Measurements from ENCODE around the gene KLHDC7B. TPM values are rescaled to one million over a fixed set of nuclear protein-coding genes. Genes with fewer than 3 reads are reported as not detected.
"Not testable (repeated sequence)": the region's sequence is repeated elsewhere in the genome, so short reads cannot be mapped to it uniquely, and the experiment has no call there.

The KLHDC7B gene
- total RNA-seq, 1 donor from 2014 or later, result 0.32 TPM

DNA sequence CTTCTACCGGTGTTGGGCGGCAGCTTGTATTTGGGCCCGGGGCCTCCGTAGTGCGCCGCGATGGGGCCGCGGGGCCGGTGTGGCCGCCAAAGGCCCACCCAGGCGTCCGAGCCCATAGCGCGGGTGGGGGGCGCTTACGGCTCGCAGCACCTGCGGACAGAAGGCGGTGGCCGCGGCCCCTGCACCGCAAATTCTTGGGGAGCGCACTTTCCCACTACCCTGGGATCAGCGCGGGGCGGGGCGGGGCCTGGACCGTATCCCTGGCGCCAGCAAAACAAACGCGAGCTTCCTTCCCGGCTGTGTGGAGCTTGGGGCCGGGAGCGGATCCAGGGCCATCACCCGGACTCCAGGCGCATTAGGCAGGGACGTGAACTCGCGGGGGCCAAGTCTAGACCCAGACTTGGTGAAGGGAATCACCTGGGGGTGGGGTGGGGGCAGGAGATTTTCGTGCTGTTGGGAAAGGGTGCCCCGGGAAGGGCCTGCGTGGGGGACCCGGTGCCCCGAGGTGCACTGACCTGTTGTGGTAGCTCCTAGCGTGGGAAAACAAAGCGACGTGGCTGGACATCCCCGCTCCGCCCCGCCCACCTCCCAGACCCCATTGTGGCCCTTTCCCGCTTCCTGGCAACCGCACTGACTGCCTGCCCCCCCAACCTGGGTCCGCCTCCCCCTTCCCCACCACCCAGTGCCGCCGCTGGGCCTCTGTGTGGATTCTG lies 13.6 kb upstream of the KLHDC7B start:
- Mint-ChIP-seq H3K4me1 (ENCODE audit: low read depth, unreplicated experiment) (no peaks in the 10 kb centered on the region), H3K36me3 (ENCODE audit: low read depth, unreplicated experiment) (peaks cover 2% of the 10 kb centered on the region), H3K27ac (ENCODE audit: unreplicated experiment) (peak overlapping the region; percentile 69), H3K9me3 (ENCODE audit: unreplicated experiment) (peaks cover 7% of the 10 kb centered on the region), H3K27me3 (ENCODE audit: low read depth, unreplicated experiment) (peaks cover 12% of the 10 kb centered on the region), H3K4me3 (ENCODE audit: unreplicated experiment) (peak overlapping the region; percentile 76)
- peaks cover 11% of the 10 kb centered on the region for H3K4me1 ChIP-seq (ENCODE audit: insufficient read depth, low read length)
- H2AFZ ChIP-seq (ENCODE audit: low read depth, low read length), result no peak overlapping the region
- peak overlapping the region; percentile 70 for H3K4me2 ChIP-seq (ENCODE audit: low read length)
- peaks cover 30% of the 10 kb centered on the region for H3K27me3 ChIP-seq (ENCODE audit: insufficient read depth, low read length)
- no peak for FAIRE-seq
- peaks cover 17% of the 10 kb centered on the region for H4K20me1 ChIP-seq (ENCODE audit: insufficient read depth, low read length)
- H3K36me3 ChIP-seq (ENCODE audit: insufficient read depth, low read length), result no peaks in the 10 kb centered on the region
- peak; percentile 34 for DNase-seq (ENCODE audit: low read depth)
- no peaks in the 10 kb centered on the region for H3K9me3 ChIP-seq (ENCODE audit: insufficient read depth, low read depth, low read length)
- H3K9ac ChIP-seq (ENCODE audit: low read length), result no peak overlapping the region
- H3K4me3 ChIP-seq (ENCODE audit: insufficient read depth, low read depth, low read length), result no peak overlapping the region
- no peak overlapping the region for H3K27ac ChIP-seq (ENCODE audit: low read depth, low read length)
- TF ChIP-seq EZH2 (IDR thresholded peaks at IDR 0.05; ENCODE audit: insufficient read depth, low read length) (peak; percentile 13), CTCF (IDR thresholded peaks at IDR 0.05; ENCODE audit: insufficient read depth, low read depth, low read length) (no peak)
- peaks cover 2% of the 10 kb centered on the region for H3K79me2 ChIP-seq (ENCODE audit: insufficient read depth, low read length)

GRCh38 chr22:50532824-50533796 lies 12.6 kb upstream of the KLHDC7B start:
- H3K36me3 ChIP-seq (ENCODE audit: insufficient read depth, low read length), result no peaks in the 10 kb centered on the region
- Mint-ChIP-seq H3K4me1 (ENCODE audit: low read depth, unreplicated experiment) (no peaks in the 10 kb centered on the region), H3K9me3 (ENCODE audit: unreplicated experiment) (peaks cover 4% of the 10 kb centered on the region), H3K36me3 (ENCODE audit: low read depth, unreplicated experiment) (peaks cover 1% of the 10 kb centered on the region), H3K4me3 (ENCODE audit: unreplicated experiment) (peak overlapping the region; percentile 76), H3K27me3 (ENCODE audit: low read depth, unreplicated experiment) (peaks cover 12% of the 10 kb centered on the region), H3K27ac (ENCODE audit: unreplicated experiment) (peak overlapping the region; percentile 69)
- peaks cover 10% of the 10 kb centered on the region for H4K20me1 ChIP-seq (ENCODE audit: insufficient read depth, low read length)
- no peak overlapping the region for H3K27ac ChIP-seq (ENCODE audit: low read depth, low read length)
- H2AFZ ChIP-seq (ENCODE audit: low read depth, low read length), result no peak overlapping the region
- no peak overlapping the region for H3K9ac ChIP-seq (ENCODE audit: low read length)
- DNase-seq (ENCODE audit: low read depth) (no peak), FAIRE-seq (no peak)
- peaks cover 11% of the 10 kb centered on the region for H3K4me1 ChIP-seq (ENCODE audit: insufficient read depth, low read length)
- peaks cover 33% of the 10 kb centered on the region for H3K27me3 ChIP-seq (ENCODE audit: insufficient read depth, low read length)
- H3K9me3 ChIP-seq (ENCODE audit: insufficient read depth, low read depth, low read length), result no peaks in the 10 kb centered on the region
- H3K4me3 ChIP-seq (ENCODE audit: insufficient read depth, low read depth, low read length), result no peak overlapping the region
- no peak overlapping the region for H3K4me2 ChIP-seq (ENCODE audit: low read length)
- no peaks in the 10 kb centered on the region for H3K79me2 ChIP-seq (ENCODE audit: insufficient read depth, low read length)
- TF ChIP-seq EZH2 (IDR thresholded peaks at IDR 0.05; ENCODE audit: insufficient read depth, low read length) (no peak), CTCF (IDR thresholded peaks at IDR 0.05; ENCODE audit: insufficient read depth, low read depth, low read length) (no peak)

DNA sequence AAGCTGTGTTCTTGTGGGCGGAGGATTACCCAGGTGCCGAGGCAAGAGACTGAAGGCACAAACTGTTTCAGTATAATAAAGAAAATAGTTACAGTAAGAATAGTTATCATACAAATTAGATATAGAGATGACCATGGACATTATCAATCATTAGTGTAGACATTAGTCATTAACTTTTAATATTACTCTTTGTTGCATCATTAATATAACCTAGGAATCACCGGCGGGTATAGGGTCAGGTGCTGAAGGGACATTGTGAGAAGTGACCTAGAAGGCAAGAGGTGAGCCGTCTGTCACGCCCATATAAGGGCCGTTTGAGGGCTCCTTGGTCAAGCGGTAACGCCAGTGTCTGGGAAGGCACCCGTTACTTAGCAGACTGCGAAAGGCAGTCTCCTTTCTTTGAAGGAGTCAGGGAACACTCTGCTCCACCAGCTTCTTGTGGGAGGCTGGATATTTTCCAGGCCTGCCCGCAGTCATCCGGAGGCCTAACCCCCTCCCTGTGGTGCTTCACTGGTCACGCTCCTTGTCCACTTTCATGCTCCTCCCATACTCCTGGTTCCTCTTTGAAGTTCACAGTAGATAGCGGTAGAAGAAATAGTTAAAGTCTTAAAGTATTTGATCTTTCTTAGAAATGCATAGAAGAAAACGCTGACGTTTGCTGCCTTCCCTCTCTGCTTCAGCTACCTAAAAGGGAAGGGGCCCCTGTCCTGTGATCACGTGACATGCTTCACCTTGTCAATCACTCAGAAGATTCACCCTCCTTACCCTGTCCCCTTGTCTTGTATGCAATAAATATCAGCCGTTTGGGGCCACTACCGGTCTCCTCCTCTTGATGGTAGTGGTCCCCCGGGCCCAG lies 11.6 kb upstream of the KLHDC7B start:
- not testable (repeated sequence) for H3K9me3 ChIP-seq (ENCODE audit: insufficient read depth, low read depth, low read length); H3K27ac Mint-ChIP-seq (ENCODE audit: unreplicated experiment); H3K36me3 Mint-ChIP-seq (ENCODE audit: low read depth, unreplicated experiment); H3K4me3 ChIP-seq (ENCODE audit: insufficient read depth, low read depth, low read length); H3K9me3 Mint-ChIP-seq (ENCODE audit: unreplicated experiment); H3K79me2 ChIP-seq (ENCODE audit: insufficient read depth, low read length); H4K20me1 ChIP-seq (ENCODE audit: insufficient read depth, low read length); H3K9ac ChIP-seq (ENCODE audit: low read length); FAIRE-seq; H3K36me3 ChIP-seq (ENCODE audit: insufficient read depth, low read length); H3K4me3 Mint-ChIP-seq (ENCODE audit: unreplicated experiment); H2AFZ ChIP-seq (ENCODE audit: low read depth, low read length); H3K4me1 Mint-ChIP-seq (ENCODE audit: low read depth, unreplicated experiment); H3K27ac ChIP-seq (ENCODE audit: low read depth, low read length); H3K4me2 ChIP-seq (ENCODE audit: low read length)
- peaks cover 11% of the 10 kb centered on the region for H3K4me1 ChIP-seq (ENCODE audit: insufficient read depth, low read length)
- DNase-seq (ENCODE audit: low read depth), result peak; percentile 54
- peaks cover 15% of the 10 kb centered on the region for H3K27me3 Mint-ChIP-seq (ENCODE audit: low read depth, unreplicated experiment)
- peaks cover 32% of the 10 kb centered on the region for H3K27me3 ChIP-seq (ENCODE audit: insufficient read depth, low read length)

Measured in astrocyte (in vitro differentiated cells and primary cell).